CD14-positive monocyte (primary cell): Measurements from ENCODE around the gene FOXD1. TPM values are rescaled to one million over a fixed set of nuclear protein-coding genes. Genes with fewer than 3 reads are reported as not detected.

Source experiments
- DNase-seq, 3 donors: peaks; one replicate each; pipeline ENCODE4 v3.0.0-alpha.2; 2011 to 2022
- H2AFZ ChIP-seq: 2 replicates; pipeline ENCODE4 v1.6.0; 2012; ENCODE audit warnings: mild to moderate bottlenecking, low read depth, low read length, inconsistent platforms; ENCODE audit not compliant: insufficient read depth, poor library complexity, severe bottlenecking
- H3K27ac ChIP-seq, 2 donors: 1 replicate in 1 of 2; 2 replicates in 1 of 2; pipeline ENCODE4 v1.5.1; 2012 to 2013; ENCODE audit warnings: low read length in 2 of 2, control low read depth in 1 of 2, inconsistent platforms in 1 of 2, low read depth in 1 of 2, mild to moderate bottlenecking in 1 of 2
- H3K27me3 ChIP-seq, 2 donors: one replicate each; pipeline versions ENCODE4 v1.6.0 to v1.6.1; 2011 to 2013; ENCODE audit warnings: low read length in 2 of 2; ENCODE audit not compliant: control insufficient read depth in 2 of 2, insufficient read depth in 2 of 2
- H3K36me3 ChIP-seq, 2 donors: replicated peaks in 1 of 2; 1 replicate in 1 of 2; 2 replicates in 1 of 2; pipeline versions ENCODE4 v1.5.1 to v1.6.1; 2012 to 2013; ENCODE audit warnings: low read length in 2 of 2, control low read depth in 1 of 2, inconsistent platforms in 1 of 2, mild to moderate bottlenecking in 1 of 2; ENCODE audit not compliant: insufficient read depth in 2 of 2, control insufficient read depth in 1 of 2
- H3K4me1 ChIP-seq, 2 donors: 1 replicate in 1 of 2; 2 replicates in 1 of 2; pipeline versions ENCODE4 v1.5.1 to v1.6.1; 2012 to 2013; ENCODE audit warnings: low read length in 2 of 2, control low read depth in 1 of 2, inconsistent platforms in 1 of 2, mild to moderate bottlenecking in 1 of 2, moderate library complexity in 1 of 2; ENCODE audit not compliant: insufficient read depth in 2 of 2, control insufficient read depth in 1 of 2
- H3K4me2 ChIP-seq: replicated peaks from 2 replicates; pipeline ENCODE3; 2012; ENCODE audit warnings: low read length, moderate library complexity, mild to moderate bottlenecking; ENCODE audit not compliant: poor library complexity, severe bottlenecking; ENCODE audit errors: extremely low read depth
- H3K4me3 ChIP-seq, 3 experiments: fragments of 200-600 bp in 1 of 3; sonication (generic) in 1 of 3; replicated peaks in 1 of 3; 1 replicate in 2 of 3; 2 replicates in 1 of 3; pipeline ENCODE4 v1.5.1; 2011 to 2013; ENCODE audit warnings: low read length in 3 of 3, mild to moderate bottlenecking in 3 of 3, control low read depth in 2 of 3, low read depth in 2 of 3, inconsistent platforms in 1 of 3, moderate library complexity in 1 of 3
- H3K79me2 ChIP-seq: 2 replicates; pipeline ENCODE4 v1.6.0; 2012; ENCODE audit warnings: mild to moderate bottlenecking, control low read depth, inconsistent platforms, low read length, moderate library complexity; ENCODE audit not compliant: insufficient read depth
- H3K9ac ChIP-seq: 2 replicates; pipeline ENCODE4 v1.6.0; 2017; ENCODE audit warnings: low read length, mild to moderate bottlenecking; ENCODE audit not compliant: insufficient read depth, poor library complexity, severe bottlenecking
- H3K9me3 ChIP-seq, 2 donors: replicated peaks in 1 of 2; 1 replicate in 1 of 2; 2 replicates in 1 of 2; pipeline versions ENCODE4 v1.5.1 to v1.6.1; 2012 to 2013; ENCODE audit warnings: low read length in 2 of 2, control low read depth in 1 of 2; ENCODE audit not compliant: control insufficient read depth in 1 of 2, insufficient read depth in 1 of 2
- H4K20me1 ChIP-seq: 2 replicates; pipeline ENCODE4 v1.6.0; 2012; ENCODE audit warnings: mild to moderate bottlenecking, low read length, control low read depth, moderate library complexity; ENCODE audit not compliant: insufficient read depth
- H3K27ac Mint-ChIP-seq, 7 donors: one replicate each; pipeline ENCODE4 v1.8.0; 2020; ENCODE audit warnings: mild to moderate bottlenecking in 7 of 7, mixed read lengths in 7 of 7, moderate library complexity in 6 of 7, inconsistent platforms in 2 of 7
- H3K27me3 Mint-ChIP-seq, 3 donors: one replicate each; pipeline ENCODE4 v1.8.0; 2021 to 2022; ENCODE audit warnings: low read depth in 3 of 3, mild to moderate bottlenecking in 3 of 3, mixed read lengths in 3 of 3, moderate library complexity in 3 of 3, inconsistent platforms in 1 of 3
- H3K36me3 Mint-ChIP-seq, 2 donors: one replicate each; pipeline ENCODE4 v1.8.0; 2020; ENCODE audit warnings: mixed read lengths in 2 of 2, inconsistent platforms in 1 of 2, mild to moderate bottlenecking in 1 of 2
- H3K4me1 Mint-ChIP-seq: one replicate; pipeline ENCODE4 v1.8.0; 2020; ENCODE audit warnings: mild to moderate bottlenecking, mixed read lengths
- H3K4me3 Mint-ChIP-seq, 2 donors: one replicate each; pipeline ENCODE4 v1.8.0; 2020; ENCODE audit warnings: mild to moderate bottlenecking in 2 of 2, mixed read lengths in 2 of 2, moderate library complexity in 1 of 2
- H3K9me3 Mint-ChIP-seq, 7 donors: one replicate each; pipeline ENCODE4 v1.8.0; 2020 to 2022; ENCODE audit warnings: mixed read lengths in 7 of 7, mild to moderate bottlenecking in 6 of 7, moderate library complexity in 6 of 7, inconsistent platforms in 2 of 7
- WGBS: methylation state at CpG from one replicate; pipeline ENCODE4 v1.1.5; 2013; ENCODE audit warnings: missing lambda C conversion rate; ENCODE audit not compliant: insufficient coverage; 5-methylcytosine and 5-hydroxymethylcytosine counted together
- intact Hi-C, 2 donors: fragments of 100-400 bp; cut with micrococcal nuclease; formaldehyde crosslinking; loops; one replicate each; pipeline versions ENCODE4 v1.15.0 to v1.15.1; 2023
- polyA plus RNA-seq, 3 donors: library from polyadenylated mRNA; depleted of rRNA in 1 of 3; unstranded in 2 of 3; stranded (reverse) in 1 of 3; fragments of 300-500 nt in 2 of 3; fragments of >200 nt in 1 of 3; fragmentation: Illumina TruSeq in 2 of 3; gene quantifications; 1 replicate in 2 of 3; 2 replicates in 1 of 3; pipeline ENCODE4 v1.2.3, GENCODE V29; 2012 to 2021
- TF ChIP-seq, protein P1 (sequence below): fragments of 200-600 bp; IDR thresholded peaks from one replicate; pipeline ENCODE4 v1.8.0; 2022; ENCODE audit warnings: antibody characterized with exemption, mild to moderate bottlenecking

Gene FOXD1
- polyA plus RNA-seq, 3 donors, result 0.04 TPM; not detected in 2

DNA sequence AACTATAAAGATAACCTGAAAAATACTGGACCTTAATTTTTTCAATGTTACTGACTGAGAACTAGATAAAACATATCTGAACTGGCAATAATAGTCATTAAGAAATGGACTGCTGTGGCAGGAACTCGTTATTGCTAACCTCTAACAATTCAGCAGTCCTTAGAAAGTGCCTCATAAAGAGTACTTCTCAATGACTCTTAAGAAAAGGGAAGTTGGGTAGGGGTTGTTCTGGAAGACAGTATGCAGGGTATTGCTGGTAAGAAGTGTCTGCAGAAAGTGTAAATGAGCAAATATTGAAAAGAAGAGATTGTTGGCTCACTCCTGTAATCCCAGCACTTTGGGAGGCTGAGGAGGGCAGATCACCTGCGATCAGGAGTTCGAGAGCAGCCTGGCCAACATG lies 27.9 kb downstream of the FOXD1 start:
- Histone ChIP-seq H3K36me3 (no peaks in the 10 kb centered on the region), H3K27ac (no peak overlapping the region), H3K4me1 (no peaks in the 10 kb centered on the region), H3K9ac (no peak overlapping the region), H3K27me3 (peaks cover 87 to 95% of the 10 kb centered on the region in 2 donors), H2AFZ (no peak overlapping the region), H3K79me2 (no peaks in the 10 kb centered on the region), H3K4me2 (no peak overlapping the region), H4K20me1 (no peaks in the 10 kb centered on the region), H3K9me3 (peaks cover 0 to 49% of the 10 kb centered on the region in 2 donors), H3K4me3 (no peak overlapping the region)
- Mint-ChIP-seq H3K4me3 (peak overlapping the region in 1 of 2 donors; percentile 79), H3K36me3 (peaks cover 0 to 4% of the 10 kb centered on the region in 2 donors), H3K4me1 (peaks cover 13% of the 10 kb centered on the region), H3K27me3 (peaks cover 85 to 92% (median 86%) of the 10 kb centered on the region in 3 donors), H3K9me3 (peaks cover 2 to 28% (median 18%) of the 10 kb centered on the region in 7 donors), H3K27ac (no peak overlapping the region)
- DNase-seq, result peak in 1 of 3 donors; percentile 8
- no CpG with 5 or more reads among the region's 3 CpGs for WGBS
- TF ChIP-seq, protein P1, sequence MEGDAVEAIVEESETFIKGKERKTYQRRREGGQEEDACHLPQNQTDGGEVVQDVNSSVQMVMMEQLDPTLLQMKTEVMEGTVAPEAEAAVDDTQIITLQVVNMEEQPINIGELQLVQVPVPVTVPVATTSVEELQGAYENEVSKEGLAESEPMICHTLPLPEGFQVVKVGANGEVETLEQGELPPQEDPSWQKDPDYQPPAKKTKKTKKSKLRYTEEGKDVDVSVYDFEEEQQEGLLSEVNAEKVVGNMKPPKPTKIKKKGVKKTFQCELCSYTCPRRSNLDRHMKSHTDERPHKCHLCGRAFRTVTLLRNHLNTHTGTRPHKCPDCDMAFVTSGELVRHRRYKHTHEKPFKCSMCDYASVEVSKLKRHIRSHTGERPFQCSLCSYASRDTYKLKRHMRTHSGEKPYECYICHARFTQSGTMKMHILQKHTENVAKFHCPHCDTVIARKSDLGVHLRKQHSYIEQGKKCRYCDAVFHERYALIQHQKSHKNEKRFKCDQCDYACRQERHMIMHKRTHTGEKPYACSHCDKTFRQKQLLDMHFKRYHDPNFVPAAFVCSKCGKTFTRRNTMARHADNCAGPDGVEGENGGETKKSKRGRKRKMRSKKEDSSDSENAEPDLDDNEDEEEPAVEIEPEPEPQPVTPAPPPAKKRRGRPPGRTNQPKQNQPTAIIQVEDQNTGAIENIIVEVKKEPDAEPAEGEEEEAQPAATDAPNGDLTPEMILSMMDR, result no peak
- intact Hi-C loops, result no loop called here

DNA sequence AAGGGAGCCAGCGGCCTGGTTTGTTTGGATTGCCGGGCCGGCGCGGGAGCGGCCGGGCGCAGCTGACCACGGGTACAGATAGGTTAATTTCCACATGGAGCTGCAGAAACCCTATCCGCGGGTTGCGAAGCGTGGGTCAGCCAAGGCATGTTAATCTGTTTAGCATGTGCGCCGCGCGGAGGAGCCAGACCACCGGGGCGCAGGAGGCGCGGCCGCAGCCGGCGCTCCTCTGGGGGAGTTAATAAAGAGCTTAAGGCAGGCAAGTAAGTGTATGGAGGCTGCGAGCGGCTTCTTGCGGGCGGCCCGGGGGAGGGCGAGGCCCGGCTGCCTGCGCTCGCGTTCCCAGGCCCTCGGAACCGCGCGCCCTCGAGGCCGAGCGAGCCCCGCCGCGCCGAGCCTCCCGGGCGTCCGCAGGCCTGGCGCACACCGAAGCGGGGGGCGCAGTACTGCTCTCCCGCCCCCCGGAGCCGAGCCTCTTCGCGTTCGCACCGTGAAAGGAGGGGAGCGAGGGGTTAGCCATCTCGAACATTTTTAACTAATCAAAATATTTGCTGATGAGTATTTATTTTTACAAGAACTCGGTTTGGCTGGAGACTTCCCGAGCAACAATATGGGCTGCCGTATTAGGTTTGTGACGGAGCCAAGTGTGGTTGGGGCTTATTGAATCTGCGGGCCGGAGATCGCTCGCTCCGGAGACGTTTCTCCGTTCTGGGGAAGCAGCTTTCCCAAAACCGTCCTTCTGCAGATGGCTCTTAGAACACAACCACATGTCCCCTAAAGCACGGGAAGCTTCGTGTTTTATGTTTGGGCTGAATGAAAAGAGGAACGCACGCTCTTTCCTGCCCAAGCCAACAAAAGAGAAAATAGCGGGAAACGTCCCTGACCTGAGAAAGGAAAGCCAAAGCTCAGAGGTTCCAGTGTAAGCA lies 28.8 kb downstream of the FOXD1 start:
- H3K4me1 ChIP-seq, result no peaks in the 10 kb centered on the region
- H3K79me2 ChIP-seq, result no peaks in the 10 kb centered on the region
- peaks cover 13% of the 10 kb centered on the region for H3K4me1 Mint-ChIP-seq
- H3K4me2 ChIP-seq, result no peak overlapping the region
- peaks cover 87 to 98% (median 89%) of the 10 kb centered on the region in 3 donors for H3K27me3 Mint-ChIP-seq
- no peaks in the 10 kb centered on the region for H4K20me1 ChIP-seq
- no peak overlapping the region for H3K4me3 ChIP-seq
- no peak overlapping the region for H3K9ac ChIP-seq
- H3K9me3 ChIP-seq, result peaks cover 0 to 55% of the 10 kb centered on the region in 2 donors
- peaks cover 2 to 29% (median 18%) of the 10 kb centered on the region in 7 donors for H3K9me3 Mint-ChIP-seq
- intact Hi-C loops, result no loop called here
- H3K36me3 ChIP-seq, result no peaks in the 10 kb centered on the region
- H3K36me3 Mint-ChIP-seq, result peaks cover 0 to 4% of the 10 kb centered on the region in 2 donors
- no peak overlapping the region for H3K27ac Mint-ChIP-seq
- 2% methylated on average over 56 of the region's 79 CpGs for WGBS
- peak overlapping the region in 1 of 2 donors; percentile 79 for H3K4me3 Mint-ChIP-seq
- H3K27me3 ChIP-seq, result peaks cover 90 to 96% of the 10 kb centered on the region in 2 donors
- H3K27ac ChIP-seq, result no peak overlapping the region
- DNase-seq, result no peak
- no peak overlapping the region for H2AFZ ChIP-seq
- TF ChIP-seq, protein P1, result no peak
